Thoracic aorta (tissue), 2 donors: ENCODE data around the gene FBXL16. TPM values are rescaled to one million over a fixed set of nuclear protein-coding genes. Genes with fewer than 3 reads are reported as not detected.

Experiments used
- ATAC-seq: fragments of 150-250 bp; one replicate; pipeline ENCODE4 v1.8.0; 2017; ENCODE audit warnings: low read depth; ENCODE audit not compliant: insufficient number of reproducible peaks, low FRiP score
- DNase-seq: peaks from one replicate; pipeline ENCODE4 v3.0.0-alpha.2; 2020; ENCODE audit warnings: low spot score
- H3K27ac ChIP-seq, 2 donors: fragments of 200-600 bp; sonication (generic); 1 replicate in 1 of 2; 2 replicates in 1 of 2; pipeline ENCODE4 v1.5.1; 2016; ENCODE audit warnings: mild to moderate bottlenecking in 2 of 2, moderate library complexity in 2 of 2
- H3K27me3 ChIP-seq: fragments of 200-600 bp; sonication (generic); replicated peaks from 2 replicates; pipeline ENCODE4 v1.6.0; 2016; ENCODE audit warnings: mild to moderate bottlenecking; ENCODE audit not compliant: insufficient read depth
- H3K36me3 ChIP-seq: fragments of 200-600 bp; sonication (generic); one replicate; pipeline ENCODE4 v1.5.1; 2016
- H3K4me1 ChIP-seq, 2 donors: fragments of 200-600 bp; sonication (generic); 1 replicate in 1 of 2; 2 replicates in 1 of 2; pipeline versions ENCODE4 v1.5.1 to v1.6.0; 2016; ENCODE audit warnings: low read depth in 2 of 2, mild to moderate bottlenecking in 1 of 2; ENCODE audit not compliant: control insufficient read depth in 1 of 2
- H3K4me3 ChIP-seq: fragments of 200-600 bp; sonication (generic); 2 replicates; pipeline ENCODE4 v1.5.1; 2016; ENCODE audit warnings: mild to moderate bottlenecking
- H3K9me3 ChIP-seq: fragments of 200-600 bp; sonication (generic); 2 replicates; pipeline ENCODE4 v1.5.1; 2016
- CTCF ChIP-seq: fragments of 200-600 bp; sonication (generic); IDR thresholded peaks from one replicate; pipeline ENCODE4 v1.5.1; 2019; ENCODE audit warnings: antibody characterized with exemption
- total RNA-seq, 2 donors: library from RNA; depleted of rRNA; stranded (reverse); fragments of >200 nt; gene quantifications; one replicate each; pipeline versions ENCODE4 v1.1.0 to v1.2.3, GENCODE V29; 2016

Gene FBXL16
- total RNA-seq, 2 donors from 2014 or later: not detected

- H3K36me3 ChIP-seq: no peaks in the 10 kb centered on the region
- DNase-seq: no peak
- H3K4me1 ChIP-seq: peaks cover 8 to 19% of the 10 kb centered on the region in 2 donors
- H3K27me3 ChIP-seq: peaks cover 11% of the 10 kb centered on the region
- no peak for ATAC-seq
- H3K9me3 ChIP-seq: no peaks in the 10 kb centered on the region
- no peak for TF ChIP-seq CTCF
- H3K27ac ChIP-seq: no peak overlapping the region
- no peak overlapping the region for H3K4me3 ChIP-seq
Observed at GRCh38 chr16:710500-711075, 5.0 kb upstream of the FBXL16 start.

GRCh38 chr16:709566-710499, 4.2 kb upstream of the FBXL16 start:
- H3K4me1 ChIP-seq: peaks cover 8 to 15% of the 10 kb centered on the region in 2 donors
- H3K27ac ChIP-seq: no peak overlapping the region
- H3K4me3 ChIP-seq: no peak overlapping the region
- H3K27me3 ChIP-seq: peaks cover 11% of the 10 kb centered on the region
- no peak for TF ChIP-seq CTCF
- H3K9me3 ChIP-seq: no peaks in the 10 kb centered on the region
- ATAC-seq (no peak), DNase-seq (no peak)
- no peaks in the 10 kb centered on the region for H3K36me3 ChIP-seq

- H3K4me3 ChIP-seq: no peak overlapping the region
- ATAC-seq: no peak
- H3K36me3 ChIP-seq: no peaks in the 10 kb centered on the region
- DNase-seq: no peak
- H3K27me3 ChIP-seq: peaks cover 17% of the 10 kb centered on the region
- no peak overlapping the region for H3K27ac ChIP-seq
- peaks cover 4 to 10% of the 10 kb centered on the region in 2 donors for H3K4me1 ChIP-seq
- no peaks in the 10 kb centered on the region for H3K9me3 ChIP-seq
- TF ChIP-seq CTCF: no peak
Observed at GRCh38 chr16:708959-709358, 3.4 kb upstream of the FBXL16 start.

DNA sequence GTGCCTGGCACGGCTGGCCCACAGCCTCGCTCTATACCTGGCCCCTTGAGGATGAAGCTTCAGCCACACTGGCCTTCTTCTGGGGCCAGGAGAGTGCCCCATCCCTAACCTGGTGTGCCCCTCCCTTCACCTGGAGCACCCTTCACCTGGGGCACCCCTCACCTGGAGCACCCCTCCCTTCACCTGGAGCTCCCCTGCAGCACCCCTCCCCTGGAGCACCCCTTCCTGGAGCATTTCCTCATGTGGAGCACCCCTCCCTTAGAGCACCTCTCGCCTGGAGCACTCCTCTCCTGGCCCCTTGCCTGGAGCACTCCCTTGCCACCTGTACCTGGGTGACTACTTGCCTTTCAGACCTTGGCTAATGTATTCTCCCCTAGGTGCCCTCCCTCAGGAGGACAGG, 2.4 kb upstream of the FBXL16 start:
- no peaks in the 10 kb centered on the region for H3K36me3 ChIP-seq
- no peak overlapping the region for H3K27ac ChIP-seq
- peaks cover 4 to 10% of the 10 kb centered on the region in 2 donors for H3K4me1 ChIP-seq
- no peak for DNase-seq
- H3K27me3 ChIP-seq: peaks cover 23% of the 10 kb centered on the region
- H3K4me3 ChIP-seq: no peak overlapping the region
- no peaks in the 10 kb centered on the region for H3K9me3 ChIP-seq
- ATAC-seq: no peak
- no peak for TF ChIP-seq CTCF

- Histone ChIP-seq H3K4me3 (no peak overlapping the region), H3K27me3 (peaks cover 23% of the 10 kb centered on the region), H3K27ac (no peak overlapping the region), H3K4me1 (peaks cover 4 to 10% of the 10 kb centered on the region in 2 donors), H3K36me3 (no peaks in the 10 kb centered on the region), H3K9me3 (no peaks in the 10 kb centered on the region)
- TF ChIP-seq CTCF: no peak
- ATAC-seq (no peak), DNase-seq (no peak)
Observed at GRCh38 chr16:707062-707538, 1.5 kb upstream of the FBXL16 start.
